BE2C (cell line): ENCODE measurements around the gene CNNM1.
A peak's percentile ranks its signal among the peaks of the same experiment; 100 is the strongest.

Experiments
- DNase-seq: peaks from one replicate; pipeline ENCODE4 v3.0.0-alpha.2; 2020
- H3K27me3 ChIP-seq: fragments of 250-450 bp; sonication (Bioruptor Pico); 2 replicates; pipeline ENCODE4 v1.5.1; 2020; ENCODE audit warnings: mild to moderate bottlenecking
- H3K36me3 ChIP-seq: fragments of 250-450 bp; sonication (Bioruptor Pico); 2 replicates; pipeline ENCODE4 v1.5.1; 2020; ENCODE audit warnings: mild to moderate bottlenecking
- H3K4me1 ChIP-seq: fragments of 250-450 bp; sonication (Bioruptor Pico); 2 replicates; pipeline ENCODE4 v1.5.1; 2020
- H3K4me3 ChIP-seq: 2 replicates; pipeline ENCODE4 v1.5.1; 2011; ENCODE audit warnings: low read depth, low read length
- H3K9me3 ChIP-seq: fragments of 250-450 bp; sonication (Bioruptor Pico); 2 replicates; pipeline ENCODE4 v1.5.1; 2020
- CTCF ChIP-seq: IDR thresholded peaks from 2 replicates; pipeline ENCODE4 v1.5.1; 2012; ENCODE audit warnings: mild to moderate bottlenecking, low read depth, low read length

Gene CNNM1

GRCh38 chr10:99329554-99330346 lies 594 bp downstream of the CNNM1 start:
- H3K27me3 ChIP-seq: peaks cover 31% of the 10 kb centered on the region
- no peaks in the 10 kb centered on the region for H3K36me3 ChIP-seq
- H3K9me3 ChIP-seq: no peaks in the 10 kb centered on the region
- H3K4me1 ChIP-seq: no peaks in the 10 kb centered on the region
- H3K4me3 ChIP-seq: peak overlapping the region; percentile 37
- peak; percentile 20 for DNase-seq
- TF ChIP-seq CTCF: no peak

GRCh38 chr10:99330347-99330924 lies 1.3 kb downstream of the CNNM1 start:
- Histone ChIP-seq H3K9me3 (no peaks in the 10 kb centered on the region), H3K27me3 (peaks cover 31% of the 10 kb centered on the region)
- DNase-seq: peak; percentile 42

GRCh38 chr10:99331207-99331803 lies 2.1 kb downstream of the CNNM1 start:
- Histone ChIP-seq H3K36me3 (no peaks in the 10 kb centered on the region), H3K9me3 (no peaks in the 10 kb centered on the region), H3K27me3 (peaks cover 31% of the 10 kb centered on the region), H3K4me1 (no peaks in the 10 kb centered on the region), H3K4me3 (no peak overlapping the region)
- DNase-seq: no peak
- TF ChIP-seq CTCF: no peak

More at GRCh38 chr10:99330347-99330924, 1.3 kb downstream of the CNNM1 start:
- Histone ChIP-seq H3K4me3 (peak overlapping the region; percentile 37), H3K36me3 (no peaks in the 10 kb centered on the region), H3K4me1 (no peaks in the 10 kb centered on the region)
- TF ChIP-seq CTCF: no peak

- no peaks in the 10 kb centered on the region for H3K4me1 ChIP-seq
- no peak for DNase-seq
- H3K36me3 ChIP-seq: no peaks in the 10 kb centered on the region
- H3K4me3 ChIP-seq: no peak overlapping the region
- no peak for TF ChIP-seq CTCF
- no peaks in the 10 kb centered on the region for H3K27me3 ChIP-seq
- no peaks in the 10 kb centered on the region for H3K9me3 ChIP-seq
Measured at GRCh38 chr10:99337311-99337811, 8.2 kb downstream of the CNNM1 start.

GRCh38 chr10:99337901-99338300 lies 8.7 kb downstream of the CNNM1 start:
- Histone ChIP-seq H3K36me3 (no peaks in the 10 kb centered on the region), H3K4me1 (no peaks in the 10 kb centered on the region), H3K4me3 (no peak overlapping the region), H3K9me3 (no peaks in the 10 kb centered on the region), H3K27me3 (no peaks in the 10 kb centered on the region)
- no peak for TF ChIP-seq CTCF
- DNase-seq: no peak

- Histone ChIP-seq H3K4me1 (no peaks in the 10 kb centered on the region), H3K36me3 (no peaks in the 10 kb centered on the region), H3K27me3 (no peaks in the 10 kb centered on the region), H3K4me3 (no peak overlapping the region), H3K9me3 (no peaks in the 10 kb centered on the region)
- no peak for DNase-seq
- TF ChIP-seq CTCF: no peak
Measured at GRCh38 chr10:99339077-99339476, 9.9 kb downstream of the CNNM1 start.
